Endothelial cell of umbilical vein (primary cell): ENCODE data around the gene FAM168B. TPM values are rescaled to one million over a fixed set of nuclear protein-coding genes. Genes with fewer than 3 reads are reported as not detected.

Experiments used
- BruUV-seq: library from RNA; stranded (reverse); fragments of 400-500 nt; replicated peaks from 2 replicates; lab custom pipeline; 2021; lab: Mats Ljungman, UMichigan
- CTCF ChIA-PET: fragments of 300-600, 350-600 bp; sonication (Branson Sonifier 250); formaldehyde crosslinking; loops from one replicate; lab custom pipeline; 2021; ENCODE audit warnings: antibody characterized with exemption, inconsistent platforms; lab: Charles Lee
- POLR2A ChIA-PET: fragments of 300-600, 350-600 bp; sonication (Branson Sonifier 250); formaldehyde crosslinking; loops from one replicate; lab custom pipeline; 2021; ENCODE audit warnings: antibody characterized with exemption, inconsistent platforms; lab: Charles Lee
- DNase-seq: peaks from one replicate; pipeline ENCODE4 v3.0.0-alpha.2; 2011; ENCODE audit warnings: low read depth, low spot score
- FAIRE-seq: peaks from 2 replicates; lab custom pipeline; 2011; peaks lifted over from hg19 to GRCh38; lab: Jason Lieb, UNC
- H2AFZ ChIP-seq: 2 replicates; pipeline ENCODE4 v1.6.0; 2012; ENCODE audit warnings: low read depth, low read length, control low read depth, inconsistent platforms
- H3K27ac ChIP-seq: 2 replicates; pipeline ENCODE4 v1.5.1; 2011; ENCODE audit warnings: low read depth, mild to moderate bottlenecking, control low read depth, low read length, moderate library complexity; ENCODE audit not compliant: insufficient read depth
- H3K27me3 ChIP-seq, 2 experiments: 2 replicates each; pipeline versions ENCODE4 v1.6.0 to v1.6.1; 2011; ENCODE audit warnings: low read length in 2 of 2, mixed read lengths in 1 of 2; ENCODE audit not compliant: control insufficient read depth in 2 of 2, insufficient read depth in 2 of 2
- H3K36me3 ChIP-seq, 2 experiments: 2 replicates in 1 of 2; 3 replicates in 1 of 2; pipeline ENCODE4 v1.5.1; 2011; ENCODE audit warnings: low read length in 2 of 2, mild to moderate bottlenecking in 1 of 2, moderate library complexity in 1 of 2; ENCODE audit not compliant: control insufficient read depth in 2 of 2, insufficient read depth in 2 of 2; ENCODE audit errors: extremely low read depth in 1 of 2
- H3K4me1 ChIP-seq: 3 replicates; pipeline ENCODE4 v1.5.1; 2011; ENCODE audit warnings: mild to moderate bottlenecking, low read length; ENCODE audit not compliant: control insufficient read depth, insufficient read depth; ENCODE audit errors: extremely low read depth
- H3K4me2 ChIP-seq: 2 replicates; pipeline ENCODE4 v1.6.1; 2011; ENCODE audit warnings: low read length, control low read depth, mixed read lengths; ENCODE audit not compliant: insufficient read depth
- H3K4me3 ChIP-seq, 3 experiments: fragments of 200-600 bp in 1 of 3; sonication (generic), shearing (Covaris generic) in 1 of 3; replicated peaks in 1 of 3; 2 replicates each; pipeline ENCODE4 v1.5.1; 2011 to 2016; ENCODE audit warnings: control low read depth in 3 of 3, low read length in 3 of 3, mild to moderate bottlenecking in 2 of 3, inconsistent platforms in 1 of 3, low read depth in 1 of 3, moderate library complexity in 1 of 3; ENCODE audit not compliant: insufficient read depth in 1 of 3
- H3K79me2 ChIP-seq: 2 replicates; pipeline ENCODE4 v1.6.0; 2012; ENCODE audit warnings: low read length, inconsistent platforms; ENCODE audit not compliant: control insufficient read depth, insufficient read depth
- H3K9ac ChIP-seq: replicated peaks from 2 replicates; pipeline ENCODE3; 2011; ENCODE audit warnings: low read length, control low read depth; ENCODE audit not compliant: insufficient read depth; ENCODE audit errors: extremely low read depth
- H3K9me1 ChIP-seq: replicated peaks from 3 replicates; pipeline ENCODE4 v1.6.0; 2011; ENCODE audit warnings: mild to moderate bottlenecking, low read length; ENCODE audit not compliant: control insufficient read depth, insufficient read depth; ENCODE audit errors: extremely low read depth
- H3K9me3 ChIP-seq: replicated peaks from 2 replicates; pipeline ENCODE4 v1.5.1; 2012; ENCODE audit warnings: low read length, inconsistent platforms; ENCODE audit not compliant: control insufficient read depth, insufficient read depth
- H4K20me1 ChIP-seq: replicated peaks from 2 replicates; pipeline ENCODE3; 2011; ENCODE audit warnings: mild to moderate bottlenecking, low read length; ENCODE audit not compliant: control insufficient read depth, insufficient read depth; ENCODE audit errors: extremely low read depth
- FOS ChIP-seq: IDR thresholded peaks from 2 replicates; pipeline ENCODE4 v1.6.1; 2011; ENCODE audit warnings: mild to moderate bottlenecking, low read length, moderate library complexity, borderline replicate concordance; ENCODE audit not compliant: insufficient read depth
- GATA2 ChIP-seq: IDR thresholded peaks from 2 replicates; pipeline ENCODE4 v1.7.0; 2011; ENCODE audit warnings: low read depth, mild to moderate bottlenecking, moderate library complexity, mixed read lengths, low read length; ENCODE audit not compliant: insufficient read length, insufficient read depth
- JUN ChIP-seq: IDR thresholded peaks from 2 replicates; pipeline ENCODE4 v1.6.1; 2011; ENCODE audit warnings: borderline replicate concordance, low read depth; ENCODE audit not compliant: insufficient read length, insufficient read depth
- MYC ChIP-seq: IDR thresholded peaks from one replicate; pipeline ENCODE4 v1.6.1; 2011; ENCODE audit warnings: mild to moderate bottlenecking, low read depth, low read length
- POLR2A ChIP-seq: IDR thresholded peaks from 2 replicates; pipeline ENCODE4 v1.6.1; 2012; ENCODE audit warnings: low read depth, mild to moderate bottlenecking, control low read depth, low read length
- POLR2AphosphoS5 ChIP-seq: IDR thresholded peaks from 2 replicates; pipeline ENCODE4 v1.6.1; 2012; ENCODE audit warnings: low read depth, mild to moderate bottlenecking, control low read depth, low read length, moderate library complexity; ENCODE audit not compliant: insufficient read depth
- dilution Hi-C: fragments of 300-500 bp; cut with MboI; formaldehyde crosslinking; loops from one replicate; pipeline ENCODE4 v1.15.0; 2019; ENCODE audit warnings: low sequenced_read_pairs; ENCODE audit not compliant: extremely low pct_ligation_motif_present
- intact Hi-C: fragments of 100-400 bp; cut with micrococcal nuclease; formaldehyde crosslinking; loops from one replicate; pipeline ENCODE4 v1.10.0; 2022
- polyA plus RNA-seq, 4 experiments: library from polyadenylated mRNA; depleted of rRNA in 3 of 4; stranded (reverse) in 3 of 4; unstranded in 1 of 4; fragments of >200 nt; gene quantifications; 2 replicates each; pipeline versions ENCODE4 v1.2.1 to v1.2.3, GENCODE V29; 2011 to 2012; ENCODE audit warnings: missing spikeins in 1 of 4
- total RNA-seq: library from RNA; stranded (reverse); gene quantifications from 2 replicates; pipeline ENCODE4 v1.2.3, GENCODE V29; 2021
- TF ChIP-seq, protein P1 (sequence below), 2 donors: IDR thresholded peaks; 1 replicate in 1 of 2; 2 replicates in 1 of 2; pipeline ENCODE4 v1.5.1; 2011; ENCODE audit warnings: low read length in 2 of 2, mild to moderate bottlenecking in 2 of 2, moderate library complexity in 2 of 2, control low read depth in 1 of 2, inconsistent platforms in 1 of 2, low read depth in 1 of 2; ENCODE audit not compliant: insufficient read depth in 1 of 2; ENCODE audit errors: extremely low read depth in 1 of 2

Gene FAM168B
- total and polyA plus RNA-seq, 2 donors (not counting 3 experiments of a cell fraction or from before 2014, with no cell fraction given) = 109 to 183 TPM

DNA sequence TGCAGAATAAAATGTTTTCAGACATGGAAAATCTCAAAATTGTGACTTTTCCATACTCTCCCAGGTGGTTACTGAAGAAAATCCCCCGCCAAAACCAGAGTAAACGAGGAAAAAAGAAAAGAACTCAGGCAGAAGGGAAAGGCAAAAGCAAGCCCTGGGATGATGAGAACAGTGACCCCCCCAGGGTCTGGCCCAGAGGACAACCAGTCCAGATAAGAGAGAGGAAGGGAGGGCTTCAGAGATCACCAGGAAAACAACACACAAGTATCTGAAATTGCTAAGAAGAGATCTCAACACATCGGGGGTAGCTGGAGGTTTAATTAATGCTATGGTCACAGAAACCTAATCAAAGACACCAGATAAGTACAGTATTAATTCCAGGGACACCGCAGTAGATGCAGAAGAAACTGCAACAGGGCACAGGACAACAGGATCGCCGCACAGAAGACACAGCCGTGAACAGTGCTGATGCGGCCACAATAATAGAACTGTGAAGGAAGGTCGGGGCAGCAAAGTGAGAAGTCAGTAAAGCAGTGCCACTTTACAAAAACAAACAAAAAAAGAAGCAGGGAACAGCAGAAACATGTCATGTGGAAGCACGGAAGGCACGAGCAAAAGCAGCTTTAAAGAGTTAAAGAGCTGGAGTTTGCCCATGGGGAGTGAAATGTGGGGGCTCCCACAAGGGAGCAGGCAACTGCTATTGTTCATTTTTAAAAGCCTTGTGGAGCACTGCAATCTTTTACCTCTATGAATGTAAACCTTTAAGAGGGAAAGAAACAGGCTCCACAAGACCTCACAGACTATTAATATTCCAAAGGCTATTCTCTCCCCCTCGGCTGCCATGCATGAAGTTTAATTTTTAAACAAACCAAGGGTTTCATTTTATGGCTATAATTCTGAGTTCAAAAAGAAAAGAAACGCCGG, 28.4 kb downstream of the FAM168B start:
- no peak for TF ChIP-seq POLR2AphosphoS5
- no peak for TF ChIP-seq POLR2A
- no peak for TF ChIP-seq GATA2
- no peak for TF ChIP-seq MYC
- TF ChIP-seq, protein P1, sequence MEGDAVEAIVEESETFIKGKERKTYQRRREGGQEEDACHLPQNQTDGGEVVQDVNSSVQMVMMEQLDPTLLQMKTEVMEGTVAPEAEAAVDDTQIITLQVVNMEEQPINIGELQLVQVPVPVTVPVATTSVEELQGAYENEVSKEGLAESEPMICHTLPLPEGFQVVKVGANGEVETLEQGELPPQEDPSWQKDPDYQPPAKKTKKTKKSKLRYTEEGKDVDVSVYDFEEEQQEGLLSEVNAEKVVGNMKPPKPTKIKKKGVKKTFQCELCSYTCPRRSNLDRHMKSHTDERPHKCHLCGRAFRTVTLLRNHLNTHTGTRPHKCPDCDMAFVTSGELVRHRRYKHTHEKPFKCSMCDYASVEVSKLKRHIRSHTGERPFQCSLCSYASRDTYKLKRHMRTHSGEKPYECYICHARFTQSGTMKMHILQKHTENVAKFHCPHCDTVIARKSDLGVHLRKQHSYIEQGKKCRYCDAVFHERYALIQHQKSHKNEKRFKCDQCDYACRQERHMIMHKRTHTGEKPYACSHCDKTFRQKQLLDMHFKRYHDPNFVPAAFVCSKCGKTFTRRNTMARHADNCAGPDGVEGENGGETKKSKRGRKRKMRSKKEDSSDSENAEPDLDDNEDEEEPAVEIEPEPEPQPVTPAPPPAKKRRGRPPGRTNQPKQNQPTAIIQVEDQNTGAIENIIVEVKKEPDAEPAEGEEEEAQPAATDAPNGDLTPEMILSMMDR (IDR thresholded peaks at IDR 0.05; ENCODE audit: extremely low read depth in 1 of 2, insufficient read depth in 1 of 2, low read depth in 1 of 2, low read length in 2 of 2) = no peak
- TF ChIP-seq FOS = no peak
- no peak for TF ChIP-seq JUN
- ChIA-PET CTCF (interaction anchor here (0.8 to 1.2 kb wide), 2 partner anchors 27 to 31 kb away, joined by 3 read pairs; no protein-coding TSS in a partner anchor), POLR2A (no interaction called here)
- H3K9me1 ChIP-seq = no peaks in the 10 kb centered on the region
- no peak overlapping the region for H3K27ac ChIP-seq
- H3K4me3 ChIP-seq = no peak overlapping the region
- H3K27me3 ChIP-seq = no peaks in the 10 kb centered on the region
- FAIRE-seq (no peak), DNase-seq (no peak)
- H3K79me2 ChIP-seq = peaks cover 80% of the 10 kb centered on the region
- H3K4me1 ChIP-seq = peaks cover 4% of the 10 kb centered on the region
- peaks cover 0 to 5% of the 10 kb centered on the region in 2 experiments for H3K36me3 ChIP-seq
- intact Hi-C loops = no loop called here
- BruUV-seq = no TSS peak
- no peaks in the 10 kb centered on the region for H3K9me3 ChIP-seq
- dilution Hi-C loops = no loop called here
- H3K9ac ChIP-seq = no peak overlapping the region
- H2AFZ ChIP-seq = no peak overlapping the region
- H3K4me2 ChIP-seq = no peak overlapping the region
- H4K20me1 ChIP-seq = peaks cover 8% of the 10 kb centered on the region
